Measurements from ENCODE around the gene DPYD.

DNA sequence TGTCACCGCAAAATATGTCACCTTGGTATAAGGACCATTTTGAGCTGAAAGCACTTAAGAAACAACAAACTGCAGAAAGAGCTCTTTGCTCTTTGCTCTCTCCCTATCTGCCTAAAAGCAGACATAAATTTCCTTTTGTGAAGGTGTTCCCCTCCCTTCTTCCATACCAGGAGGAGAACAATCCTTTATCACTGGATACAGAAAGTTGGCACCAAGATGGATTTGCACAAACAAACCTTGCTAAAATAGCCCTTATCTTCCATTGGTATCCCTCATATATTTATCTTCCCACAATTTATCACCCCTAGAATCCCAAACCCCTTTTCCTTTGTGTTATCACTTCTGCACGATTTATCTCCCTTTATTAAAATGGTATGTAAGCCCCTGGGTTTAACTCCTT lies 51.4 kb downstream of the DPYD start:
- TF ChIP-seq, protein P1, sequence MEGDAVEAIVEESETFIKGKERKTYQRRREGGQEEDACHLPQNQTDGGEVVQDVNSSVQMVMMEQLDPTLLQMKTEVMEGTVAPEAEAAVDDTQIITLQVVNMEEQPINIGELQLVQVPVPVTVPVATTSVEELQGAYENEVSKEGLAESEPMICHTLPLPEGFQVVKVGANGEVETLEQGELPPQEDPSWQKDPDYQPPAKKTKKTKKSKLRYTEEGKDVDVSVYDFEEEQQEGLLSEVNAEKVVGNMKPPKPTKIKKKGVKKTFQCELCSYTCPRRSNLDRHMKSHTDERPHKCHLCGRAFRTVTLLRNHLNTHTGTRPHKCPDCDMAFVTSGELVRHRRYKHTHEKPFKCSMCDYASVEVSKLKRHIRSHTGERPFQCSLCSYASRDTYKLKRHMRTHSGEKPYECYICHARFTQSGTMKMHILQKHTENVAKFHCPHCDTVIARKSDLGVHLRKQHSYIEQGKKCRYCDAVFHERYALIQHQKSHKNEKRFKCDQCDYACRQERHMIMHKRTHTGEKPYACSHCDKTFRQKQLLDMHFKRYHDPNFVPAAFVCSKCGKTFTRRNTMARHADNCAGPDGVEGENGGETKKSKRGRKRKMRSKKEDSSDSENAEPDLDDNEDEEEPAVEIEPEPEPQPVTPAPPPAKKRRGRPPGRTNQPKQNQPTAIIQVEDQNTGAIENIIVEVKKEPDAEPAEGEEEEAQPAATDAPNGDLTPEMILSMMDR (IDR thresholded peaks at IDR 0.05): no peak
- TF ChIP-seq TCF12 (IDR thresholded peaks at IDR 0.05) (no peak), JUND (IDR thresholded peaks at IDR 0.05) (no peak)
